A673 (cell line): ENCODE data around the gene RBFOX1. TPM values are rescaled to one million over a fixed set of nuclear protein-coding genes. Genes with fewer than 3 reads are reported as not detected.

Source experiments
- BruUV-seq: library from RNA; stranded (reverse); fragments of 400-500 nt; replicated peaks from 2 replicates; lab custom pipeline; 2021; lab: Mats Ljungman, UMichigan
- CTCF ChIA-PET: fragments of 300-600 bp; sonication (Branson Sonifier 250); formaldehyde crosslinking; loops from one replicate; lab custom pipeline; 2022; ENCODE audit warnings: antibody characterized with exemption; lab: Charles Lee
- POLR2A ChIA-PET: fragments of 300-600 bp; sonication (Branson Sonifier 250); formaldehyde crosslinking; loops from one replicate; lab custom pipeline; 2022; ENCODE audit warnings: antibody characterized with exemption; ENCODE audit not compliant: low non-redundant PET; lab: Charles Lee
- DNase-seq: peaks from one replicate; pipeline ENCODE4 v3.0.0-alpha.2; 2015; ENCODE audit warnings: low spot score
- H3K27ac ChIP-seq: fragments of 200-600 bp; sonication (generic); 2 replicates; pipeline ENCODE4 v1.5.1; 2016; ENCODE audit warnings: mixed run types, low read depth, mild to moderate bottlenecking, mixed read lengths, antibody characterized with exemption, low read length; ENCODE audit not compliant: poor library complexity, severe bottlenecking
- H3K27me3 ChIP-seq: fragments of 200-600 bp; sonication (generic); replicated peaks from 2 replicates; pipeline ENCODE4 v1.6.1; 2017; ENCODE audit warnings: mixed run types, low read depth, mild to moderate bottlenecking, mixed read lengths, antibody characterized with exemption, low read length; ENCODE audit not compliant: insufficient read depth, poor library complexity
- H3K36me3 ChIP-seq: fragments of 200-600 bp; sonication (generic); 2 replicates; pipeline ENCODE4 v1.6.1; 2016; ENCODE audit warnings: mixed run types, mild to moderate bottlenecking, mixed read lengths, antibody characterized with exemption, low read length; ENCODE audit not compliant: insufficient read depth, poor library complexity, severe bottlenecking
- H3K4me1 ChIP-seq: fragments of 200-600 bp; sonication (generic); 2 replicates; pipeline ENCODE4 v1.6.1; 2017; ENCODE audit warnings: mixed run types, mild to moderate bottlenecking, mixed read lengths, antibody characterized with exemption, low read length; ENCODE audit not compliant: insufficient read depth, poor library complexity, severe bottlenecking
- H3K4me3 ChIP-seq: fragments of 200-600 bp; sonication (generic); 2 replicates; pipeline ENCODE4 v1.5.1; 2016; ENCODE audit warnings: low read depth, mixed run types, mild to moderate bottlenecking, mixed read lengths, low read length; ENCODE audit not compliant: poor library complexity, severe bottlenecking
- H3K9me3 ChIP-seq: fragments of 200-600 bp; sonication (generic); 2 replicates; pipeline ENCODE4 v1.6.1; 2016; ENCODE audit warnings: mixed run types, low read depth, mild to moderate bottlenecking, mixed read lengths, antibody characterized with exemption, low read length; ENCODE audit not compliant: poor library complexity, severe bottlenecking
- CTCF ChIP-seq: fragments of 300-800, 200-600 bp; sonication (generic); conservative IDR thresholded peaks from 2 replicates; pipeline ENCODE4 v1.5.1; 2017; ENCODE audit warnings: low read depth, mild to moderate bottlenecking, antibody characterized with exemption, low read length, moderate library complexity, mixed read lengths
- EZH2 ChIP-seq: fragments of 200-600 bp; sonication (generic); IDR thresholded peaks from 2 replicates; pipeline ENCODE4 v1.6.1; 2017; ENCODE audit warnings: borderline replicate concordance, low read depth, mild to moderate bottlenecking, mixed read lengths, antibody characterized with exemption, low read length; ENCODE audit not compliant: poor library complexity, severe bottlenecking
- intact Hi-C: fragments of 100-400 bp; cut with micrococcal nuclease; formaldehyde crosslinking; loops from one replicate; pipeline ENCODE4 v1.10.0; 2022; ENCODE audit not compliant: unreplicated experiment
- total RNA-seq: library from RNA; stranded (reverse); gene quantifications from 2 replicates; pipeline ENCODE4 v1.2.3, GENCODE V29; 2021

The RBFOX1 gene
- total RNA-seq, 1 experiment from 2014 or later: 1.8 TPM

GRCh38 chr16:7637446-7637845 is 304.8 kb downstream of the RBFOX1 start:
- BruUV-seq: no TSS peak
- no peak overlapping the region for H3K27ac ChIP-seq
- no peak overlapping the region for H3K4me3 ChIP-seq
- POLR2A ChIA-PET: no interaction called here
- intact Hi-C loops: no loop called here
- H3K4me1 ChIP-seq: no peaks in the 10 kb centered on the region
- H3K9me3 ChIP-seq: peaks cover 12% of the 10 kb centered on the region
- H3K27me3 ChIP-seq: no peaks in the 10 kb centered on the region
- DNase-seq: no peak
- CTCF ChIA-PET: no interaction called here
- no peaks in the 10 kb centered on the region for H3K36me3 ChIP-seq
- no peak for TF ChIP-seq EZH2
- no peak for TF ChIP-seq CTCF

GRCh38 chr16:7638306-7638705 is 305.7 kb downstream of the RBFOX1 start:
- Histone ChIP-seq H3K4me3 (no peak overlapping the region), H3K27ac (no peak overlapping the region), H3K4me1 (no peaks in the 10 kb centered on the region), H3K27me3 (no peaks in the 10 kb centered on the region), H3K36me3 (no peaks in the 10 kb centered on the region), H3K9me3 (peaks cover 12% of the 10 kb centered on the region)
- no peak for TF ChIP-seq CTCF
- no peak for TF ChIP-seq EZH2
- ChIA-PET CTCF (no interaction called here), POLR2A (no interaction called here)
- BruUV-seq: no TSS peak
- no peak for DNase-seq
- intact Hi-C loops: no loop called here

- no peak for DNase-seq
- Histone ChIP-seq H3K9me3 (peaks cover 12% of the 10 kb centered on the region), H3K4me3 (no peak overlapping the region), H3K27me3 (no peaks in the 10 kb centered on the region), H3K36me3 (no peaks in the 10 kb centered on the region), H3K4me1 (no peaks in the 10 kb centered on the region), H3K27ac (no peak overlapping the region)
- BruUV-seq: no TSS peak
- POLR2A ChIA-PET: no interaction called here
- CTCF ChIA-PET: no interaction called here
- intact Hi-C loops: no loop called here
- TF ChIP-seq CTCF (no peak), EZH2 (no peak)
Observed at GRCh38 chr16:7640334-7640733, 307.7 kb downstream of the RBFOX1 start.
